ENCODE measurements around the gene MEOX1.

The MEOX1 gene

DNA sequence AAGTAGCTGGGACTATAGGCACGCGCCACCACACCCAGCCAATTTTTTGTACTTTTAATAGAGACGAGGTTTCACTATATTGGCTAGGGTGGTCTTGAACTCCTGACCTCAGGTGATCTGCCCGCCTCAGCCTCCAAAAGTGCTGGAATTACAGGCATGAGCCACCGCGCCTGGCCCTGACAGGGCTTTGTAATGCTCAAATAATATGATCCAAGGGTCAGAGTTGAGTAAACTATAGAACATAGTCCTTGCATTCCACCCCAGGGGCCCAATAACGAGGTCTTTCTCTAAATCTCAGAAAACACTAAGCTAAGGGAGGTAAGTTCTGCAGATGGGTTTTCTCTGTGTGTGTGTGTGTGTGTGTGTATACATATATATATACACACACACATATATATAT, 5.8 kb upstream of the MEOX1 start:
- Histone ChIP-seq H3K4me1 (ENCODE audit: control insufficient read depth in 1 of 2, insufficient read depth in 1 of 2, low read depth in 1 of 2, low read length in 1 of 2) (no peaks in the 10 kb centered on the region), H3K27ac (no peak overlapping the region), H3K9me3 (no peaks in the 10 kb centered on the region), H3K27me3 (peaks cover 7% of the 10 kb centered on the region), H3K36me3 (no peaks in the 10 kb centered on the region), H3K4me3 (ENCODE audit: low read depth in 1 of 2, low read length in 1 of 2) (no peak overlapping the region)
- TF ChIP-seq, protein P1, sequence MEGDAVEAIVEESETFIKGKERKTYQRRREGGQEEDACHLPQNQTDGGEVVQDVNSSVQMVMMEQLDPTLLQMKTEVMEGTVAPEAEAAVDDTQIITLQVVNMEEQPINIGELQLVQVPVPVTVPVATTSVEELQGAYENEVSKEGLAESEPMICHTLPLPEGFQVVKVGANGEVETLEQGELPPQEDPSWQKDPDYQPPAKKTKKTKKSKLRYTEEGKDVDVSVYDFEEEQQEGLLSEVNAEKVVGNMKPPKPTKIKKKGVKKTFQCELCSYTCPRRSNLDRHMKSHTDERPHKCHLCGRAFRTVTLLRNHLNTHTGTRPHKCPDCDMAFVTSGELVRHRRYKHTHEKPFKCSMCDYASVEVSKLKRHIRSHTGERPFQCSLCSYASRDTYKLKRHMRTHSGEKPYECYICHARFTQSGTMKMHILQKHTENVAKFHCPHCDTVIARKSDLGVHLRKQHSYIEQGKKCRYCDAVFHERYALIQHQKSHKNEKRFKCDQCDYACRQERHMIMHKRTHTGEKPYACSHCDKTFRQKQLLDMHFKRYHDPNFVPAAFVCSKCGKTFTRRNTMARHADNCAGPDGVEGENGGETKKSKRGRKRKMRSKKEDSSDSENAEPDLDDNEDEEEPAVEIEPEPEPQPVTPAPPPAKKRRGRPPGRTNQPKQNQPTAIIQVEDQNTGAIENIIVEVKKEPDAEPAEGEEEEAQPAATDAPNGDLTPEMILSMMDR (IDR thresholded peaks at IDR 0.05) = no peak

DNA sequence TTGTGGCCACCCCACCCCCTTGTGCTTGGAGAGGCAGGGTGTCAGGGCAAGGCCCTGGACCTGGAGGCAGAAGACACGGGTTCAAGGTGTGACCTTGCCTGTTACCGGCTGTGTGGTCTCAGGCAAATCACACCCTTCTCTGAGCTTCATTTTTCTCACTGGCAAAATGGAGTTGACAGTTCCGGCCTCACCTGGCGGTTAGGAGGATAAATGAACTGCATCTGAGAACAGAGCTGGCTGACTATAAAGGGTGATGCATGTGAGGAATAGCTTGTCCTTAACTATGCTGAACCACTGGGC, 4.2 kb upstream of the MEOX1 start:
- Histone ChIP-seq H3K27ac (no peak overlapping the region), H3K36me3 (no peaks in the 10 kb centered on the region), H3K9me3 (no peaks in the 10 kb centered on the region), H3K4me1 (ENCODE audit: control insufficient read depth in 1 of 2, insufficient read depth in 1 of 2, low read depth in 1 of 2, low read length in 1 of 2) (no peaks in the 10 kb centered on the region), H3K4me3 (ENCODE audit: low read depth in 1 of 2, low read length in 1 of 2) (no peak overlapping the region), H3K27me3 (peaks cover 23% of the 10 kb centered on the region)
- TF ChIP-seq, protein P1 (IDR thresholded peaks at IDR 0.05) = no peak

DNA sequence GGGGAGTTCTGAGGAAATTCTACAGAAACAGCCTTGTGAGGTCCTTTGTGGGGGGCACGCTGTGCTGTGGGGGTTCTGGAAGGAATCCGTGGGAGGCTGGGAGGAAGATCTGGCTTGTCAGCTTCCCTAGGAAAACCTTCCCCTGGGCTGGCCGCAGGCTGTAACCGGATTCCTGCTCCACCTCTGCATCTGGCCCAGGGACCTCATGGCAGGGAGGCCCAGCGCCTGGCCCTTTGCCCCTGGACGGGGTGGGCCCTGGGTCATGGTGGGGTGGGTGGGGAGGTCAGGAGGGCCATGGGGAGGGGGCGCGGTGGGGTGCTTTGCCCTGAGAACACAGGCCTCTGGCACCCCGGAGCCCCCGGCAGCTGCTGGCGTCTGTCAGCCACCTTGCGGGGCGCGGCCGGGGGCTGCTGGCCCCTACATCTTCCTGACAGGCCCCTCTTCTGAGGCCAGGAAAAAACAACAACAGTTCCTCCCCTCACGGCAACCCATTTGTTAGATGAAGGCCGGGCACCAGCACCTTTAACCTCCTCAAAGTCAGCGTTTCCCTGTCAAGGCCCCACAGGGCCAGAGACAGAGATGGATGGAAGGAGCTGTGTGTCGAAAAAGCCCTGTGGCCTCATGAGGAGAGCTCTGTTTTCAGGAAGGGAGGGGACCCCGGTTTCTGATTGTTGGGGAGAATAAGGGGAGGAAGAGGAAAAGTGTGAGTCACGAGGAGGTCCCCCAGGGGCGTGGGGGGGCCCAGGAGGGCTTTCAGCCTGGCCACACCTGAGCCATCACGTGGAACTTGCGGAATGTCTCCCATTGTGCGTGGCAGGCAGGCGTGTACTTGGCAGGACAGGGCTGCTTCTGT, 3.6 kb upstream of the MEOX1 start:
- TF ChIP-seq, protein P1 (IDR thresholded peaks at IDR 0.05) = no peak
- Histone ChIP-seq H3K27me3 (peaks cover 29% of the 10 kb centered on the region), H3K9me3 (no peaks in the 10 kb centered on the region), H3K27ac (no peak overlapping the region), H3K36me3 (no peaks in the 10 kb centered on the region), H3K4me1 (ENCODE audit: control insufficient read depth in 1 of 2, insufficient read depth in 1 of 2, low read depth in 1 of 2, low read length in 1 of 2) (no peaks in the 10 kb centered on the region), H3K4me3 (ENCODE audit: low read depth in 1 of 2, low read length in 1 of 2) (no peak overlapping the region)

DNA sequence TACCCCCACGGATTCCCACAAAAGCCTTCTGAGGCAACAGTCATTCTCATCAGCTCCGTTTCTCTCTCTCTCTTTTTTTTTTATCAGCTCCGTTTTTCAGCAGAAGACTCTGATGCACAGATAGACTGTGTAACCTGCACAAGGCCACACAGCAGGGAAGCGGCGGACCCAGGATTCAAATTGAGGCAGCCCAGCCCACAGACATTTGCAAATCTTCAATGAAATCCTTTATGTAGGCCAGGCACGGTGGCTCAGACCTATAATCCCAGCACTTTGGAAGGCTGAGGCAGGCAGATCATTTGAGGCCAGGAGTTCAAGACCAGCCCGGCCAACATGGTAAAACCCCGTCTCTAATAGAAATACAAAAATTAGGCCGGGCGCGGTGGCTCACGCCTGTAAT, 2.4 kb upstream of the MEOX1 start:
- Histone ChIP-seq H3K27me3 (peaks cover 27% of the 10 kb centered on the region), H3K36me3 (no peaks in the 10 kb centered on the region), H3K27ac (no peak overlapping the region), H3K4me1 (ENCODE audit: control insufficient read depth in 1 of 2, insufficient read depth in 1 of 2, low read depth in 1 of 2, low read length in 1 of 2) (no peaks in the 10 kb centered on the region), H3K9me3 (no peaks in the 10 kb centered on the region), H3K4me3 (ENCODE audit: low read depth in 1 of 2, low read length in 1 of 2) (no peak overlapping the region)
- TF ChIP-seq, protein P1 (IDR thresholded peaks at IDR 0.05) = no peak

DNA sequence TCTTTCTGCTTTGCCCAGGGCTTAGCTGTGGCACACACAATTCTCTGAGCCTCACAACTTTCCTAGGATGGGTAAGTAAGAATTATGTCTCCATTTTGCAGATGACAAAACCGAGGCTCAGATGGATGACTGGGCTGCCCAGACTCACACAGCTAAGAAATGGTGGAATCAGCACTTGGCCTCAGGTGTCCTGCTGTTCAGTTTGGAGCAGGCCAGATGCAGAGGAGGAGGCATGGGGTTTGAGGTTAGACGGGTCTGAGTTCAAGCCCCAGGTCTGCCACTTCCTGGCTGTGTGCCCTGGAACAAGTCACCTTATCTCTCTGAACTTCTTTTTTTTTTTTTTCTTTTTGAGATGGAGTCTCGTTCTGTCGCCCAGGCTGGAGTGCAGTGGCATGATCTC, 1.7 kb upstream of the MEOX1 start:
- H3K27me3 ChIP-seq = peaks cover 27% of the 10 kb centered on the region
- no peaks in the 10 kb centered on the region for H3K4me1 ChIP-seq (ENCODE audit: control insufficient read depth in 1 of 2, insufficient read depth in 1 of 2, low read depth in 1 of 2, low read length in 1 of 2)
- no peaks in the 10 kb centered on the region for H3K9me3 ChIP-seq
- H3K27ac ChIP-seq = no peak overlapping the region
- no peaks in the 10 kb centered on the region for H3K36me3 ChIP-seq
- no peak overlapping the region for H3K4me3 ChIP-seq (ENCODE audit: low read depth in 1 of 2, low read length in 1 of 2)
- TF ChIP-seq, protein P1 (IDR thresholded peaks at IDR 0.05) = no peak

All from neutrophil (primary cell).